ENCODE results near the gene FAM162A.

GRCh38 chr3:122398920-122399319 lies 14.9 kb downstream of the FAM162A start:
- TF ChIP-seq CTCF (IDR thresholded peaks at IDR 0.05) (no peak), POLR2A (IDR thresholded peaks at IDR 0.05) (no peak), EP300 (IDR thresholded peaks at IDR 0.05) (no peak)
